Stimulated activated CD4-positive, alpha-beta T cell treated with anti-CD3 and anti-CD28 coated beads, Interleukin-1b, Interleukin-23, amount 100 ng/mL, for 24 hours (primary cell): ENCODE measurements around the gene NAXD.
"Not testable (repeated sequence)": the region's sequence is repeated elsewhere in the genome, so short reads cannot be mapped to it uniquely, and the experiment has no call there.

Experiments used
- DNase-seq, 4 experiments: peaks; one replicate each; pipeline ENCODE4 v3.0.0-alpha.2; 2020; ENCODE audit warnings: low read depth in 4 of 4, low spot score in 1 of 4

NAXD gene

GRCh38 chr13:110662777-110663443 is 47.6 kb downstream of the NAXD start:
- no peak for DNase-seq

DNA sequence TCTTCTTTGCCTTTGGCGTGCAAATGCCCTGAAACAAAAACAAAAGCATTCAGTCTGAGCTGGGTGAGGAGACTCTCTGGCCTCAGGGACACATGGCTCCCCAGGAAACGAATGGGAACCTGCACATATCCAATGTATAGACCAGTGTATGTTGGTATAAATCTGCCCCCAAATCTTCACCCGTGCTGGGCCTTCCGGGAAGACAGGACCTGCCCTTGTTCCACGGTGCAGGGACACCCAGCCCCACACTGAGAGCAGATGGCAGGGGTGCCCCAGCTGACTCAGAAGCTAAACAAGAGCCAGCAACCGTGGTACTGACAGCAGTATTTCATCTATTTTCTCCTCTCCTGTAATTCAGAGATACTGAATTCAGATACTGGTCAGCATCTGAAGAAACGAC is 48.1 kb downstream of the NAXD start:
- DNase-seq = no peak

DNA sequence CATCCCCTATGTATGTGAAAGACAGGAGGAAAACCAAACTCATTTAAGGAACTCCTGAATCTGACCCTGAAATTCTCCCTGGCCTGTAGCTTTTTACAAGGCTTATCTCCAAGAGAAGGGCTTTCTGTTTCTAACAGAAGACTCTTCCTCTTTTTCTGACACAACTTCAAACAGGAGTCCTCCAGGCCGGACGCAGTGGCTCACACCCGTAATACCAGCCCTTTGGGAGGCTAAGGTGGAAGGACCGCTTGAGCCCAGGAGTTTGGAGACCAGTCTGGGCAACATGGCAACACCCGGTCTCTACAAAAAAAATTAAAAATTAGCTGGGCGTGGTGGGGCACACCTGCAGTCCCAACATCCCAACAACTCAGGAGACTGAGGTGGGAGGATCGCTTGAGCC is 48.7 kb downstream of the NAXD start:
- no peak for DNase-seq

DNA sequence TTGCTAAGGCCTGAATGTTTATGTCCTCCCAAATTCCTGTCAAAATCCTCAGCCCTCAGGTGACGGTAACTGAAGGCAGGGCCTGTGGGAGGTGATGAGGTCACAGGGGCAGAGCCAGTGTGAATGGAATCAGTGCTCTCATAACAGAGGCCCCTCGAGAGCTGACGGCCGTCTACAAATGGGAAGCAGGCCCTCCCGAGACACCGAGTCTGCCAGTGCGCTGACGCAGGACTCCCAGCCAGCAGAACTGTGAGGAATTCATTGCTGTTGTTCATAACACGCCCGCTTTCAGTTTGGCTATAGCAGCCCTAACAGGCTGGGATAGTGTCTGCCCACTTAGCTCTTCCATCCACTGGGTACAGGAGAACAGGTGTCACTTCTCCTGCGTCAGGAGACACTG is 49.3 kb downstream of the NAXD start:
- no peak for DNase-seq

GRCh38 chr13:110665491-110666254 is 50.3 kb downstream of the NAXD start:
- no peak for DNase-seq

DNA sequence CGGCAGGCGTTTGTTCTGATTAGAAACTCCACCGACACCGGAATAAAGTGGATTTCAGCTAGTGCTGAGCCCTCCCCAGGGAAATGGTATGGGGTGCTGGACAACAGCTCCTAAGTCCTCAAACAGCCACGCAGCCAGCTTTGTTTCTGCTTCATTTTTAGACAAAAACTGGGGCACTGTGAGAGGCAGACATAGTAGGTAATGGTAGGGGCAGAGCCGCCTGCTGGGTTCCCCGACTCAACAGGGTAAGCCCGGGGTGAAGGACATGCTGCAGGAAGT is 50.8 kb downstream of the NAXD start:
- no peak for DNase-seq

- no peak for DNase-seq
Observed at GRCh38 chr13:110669036-110669435, 53.7 kb downstream of the NAXD start.

DNA sequence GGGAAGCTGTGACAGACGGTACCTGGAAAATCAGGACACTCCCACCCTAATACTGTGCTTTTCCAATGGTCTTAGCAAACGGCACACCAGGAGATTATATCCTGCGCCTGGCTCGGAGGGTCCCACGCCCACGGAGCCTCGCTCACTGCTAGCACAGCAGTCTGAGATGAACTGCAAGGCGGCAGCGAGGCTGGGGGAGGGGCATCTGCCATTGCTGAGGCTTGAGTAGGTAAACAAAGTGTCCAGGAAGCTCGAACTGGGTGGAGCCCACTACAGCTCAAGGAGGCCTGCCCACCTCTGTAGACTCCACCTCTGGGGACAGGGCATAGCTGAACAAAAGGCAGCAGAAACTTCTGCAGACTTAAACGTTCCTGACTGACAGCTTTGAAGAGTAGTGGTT is 54.5 kb downstream of the NAXD start:
- not testable (repeated sequence) for DNase-seq

- DNase-seq = peak in 1 of 4 experiments; percentile 21
Observed at GRCh38 chr13:110676595-110677587, 61.5 kb downstream of the NAXD start.

DNA sequence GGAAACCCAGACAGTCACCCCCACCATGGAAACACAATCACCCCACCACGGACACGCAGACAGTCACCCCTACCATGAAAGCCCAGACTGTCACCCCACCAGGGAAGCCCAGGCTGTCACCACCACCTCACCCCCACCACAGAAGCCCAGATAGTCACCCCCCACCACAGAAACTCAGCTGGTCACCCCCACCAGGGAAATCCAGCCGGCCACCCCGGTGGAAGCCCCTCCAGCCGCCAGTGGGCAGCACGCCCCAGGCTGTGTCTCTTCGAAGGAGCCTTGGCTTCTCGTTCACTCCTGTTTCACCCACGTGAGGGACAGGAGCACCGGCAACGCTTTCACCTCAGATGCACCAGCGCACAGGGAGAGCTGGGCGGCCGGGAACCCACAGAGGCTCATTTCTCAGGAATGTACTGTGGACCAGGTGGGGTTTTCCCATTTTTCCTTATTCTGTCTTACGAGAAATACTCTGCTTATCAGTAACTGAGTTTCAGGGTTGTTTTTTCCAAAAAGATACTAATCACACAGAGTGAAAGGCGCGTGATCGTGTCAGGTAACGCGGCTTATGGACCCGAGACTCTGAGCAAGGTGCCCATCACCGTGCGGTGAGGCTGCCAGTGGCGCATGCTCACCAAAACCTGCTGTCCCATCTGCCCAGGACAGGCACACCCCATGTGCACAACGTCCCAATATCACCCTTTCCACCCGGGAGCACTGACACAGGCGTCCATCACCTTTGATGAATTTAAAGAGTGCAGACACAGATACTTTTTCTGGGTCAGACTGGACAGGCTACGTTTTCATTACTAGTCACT is 62.6 kb downstream of the NAXD start:
- no peak for DNase-seq

- DNase-seq = no peak
Observed at GRCh38 chr13:110680852-110681251, 65.5 kb downstream of the NAXD start.

DNA sequence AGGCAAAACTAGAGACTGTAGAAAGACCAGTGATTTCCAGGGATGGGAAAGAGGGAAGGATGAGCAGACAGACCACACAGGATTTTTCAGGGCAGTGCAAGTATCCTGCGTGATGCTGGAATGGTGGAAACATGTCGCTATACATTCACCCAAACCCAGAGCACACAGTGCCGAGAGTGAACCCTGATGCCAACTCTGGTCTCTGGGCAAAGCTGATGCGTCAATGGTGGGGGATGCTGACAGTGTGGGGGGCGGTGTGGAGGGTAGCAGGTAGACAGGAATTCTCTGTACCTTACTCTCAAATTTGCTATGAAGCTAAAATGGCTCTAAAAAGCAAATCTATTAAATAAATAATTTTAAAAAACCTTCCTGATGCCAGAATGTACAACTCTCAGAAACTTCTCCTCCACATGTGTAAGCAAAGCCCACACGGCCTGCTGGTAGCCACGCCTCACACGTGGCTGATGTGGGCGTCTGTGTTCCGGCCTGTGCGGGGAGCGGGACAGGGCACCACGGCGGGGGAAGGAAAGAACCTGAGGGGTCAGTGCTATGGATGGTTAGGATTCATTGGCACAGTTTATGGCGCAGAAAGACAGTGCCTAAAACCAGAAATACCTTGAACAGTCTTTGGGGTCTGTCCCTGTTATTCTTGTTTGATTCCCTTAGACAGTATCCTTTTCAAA is 66.7 kb downstream of the NAXD start:
- DNase-seq = no peak

GRCh38 chr13:110682746-110683145 is 67.4 kb downstream of the NAXD start:
- no peak for DNase-seq

GRCh38 chr13:110683203-110683883 is 68.0 kb downstream of the NAXD start:
- no peak for DNase-seq

DNA sequence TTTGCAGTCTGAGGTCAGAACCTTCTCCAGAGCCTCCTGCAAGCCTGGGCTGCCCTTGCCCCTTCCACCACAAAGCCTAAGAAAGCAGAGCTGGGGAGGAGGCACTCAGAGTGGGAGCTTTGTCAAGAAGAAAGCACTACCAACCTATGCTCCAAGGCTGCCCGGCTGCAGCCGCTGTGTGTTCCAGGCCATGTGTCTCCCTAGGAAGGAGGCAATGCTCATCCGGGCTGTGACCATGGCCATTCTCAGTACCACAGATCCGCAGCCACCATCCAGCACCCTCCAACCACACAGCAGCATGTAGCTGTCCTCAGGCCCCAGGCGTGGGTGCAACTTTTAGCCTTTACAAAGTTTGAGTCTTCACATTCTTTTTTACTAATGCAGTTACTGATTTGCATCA is 68.6 kb downstream of the NAXD start:
- DNase-seq = no peak

GRCh38 chr13:110684388-110685056 is 69.2 kb downstream of the NAXD start:
- no peak for DNase-seq

DNA sequence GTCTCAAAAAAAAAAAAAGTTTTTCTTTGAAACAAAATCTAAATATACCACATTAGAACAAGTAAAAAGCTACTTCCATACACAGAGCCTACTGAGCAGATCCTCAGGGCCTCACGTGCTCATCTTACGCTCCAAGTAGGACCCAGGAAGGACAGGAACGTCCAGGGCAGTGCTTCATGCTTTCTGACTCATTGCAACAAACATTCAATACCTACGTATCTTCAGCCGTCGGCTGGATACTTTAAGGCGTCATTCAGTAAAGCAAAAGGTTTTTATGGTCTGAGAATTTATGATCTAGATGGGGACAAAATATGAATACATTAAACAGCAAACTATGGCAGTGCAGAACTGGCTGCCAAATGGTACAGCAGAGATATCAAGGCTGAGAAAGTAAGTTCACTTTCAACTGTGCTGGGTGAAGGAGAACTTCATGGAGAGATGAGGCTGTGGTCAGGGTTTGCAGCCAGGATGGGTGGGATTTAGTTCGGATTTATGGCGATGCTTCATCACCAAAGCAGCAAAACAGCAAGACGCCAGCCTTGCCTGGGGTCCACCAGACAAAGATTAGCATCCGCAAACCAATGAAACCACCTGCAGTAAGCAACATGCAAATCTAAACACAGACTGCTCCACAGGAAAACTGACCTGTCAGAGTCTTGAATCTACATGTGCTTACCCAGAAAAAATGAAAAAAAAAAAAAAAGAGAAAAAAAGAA is 70.1 kb downstream of the NAXD start:
- DNase-seq = no peak

DNA sequence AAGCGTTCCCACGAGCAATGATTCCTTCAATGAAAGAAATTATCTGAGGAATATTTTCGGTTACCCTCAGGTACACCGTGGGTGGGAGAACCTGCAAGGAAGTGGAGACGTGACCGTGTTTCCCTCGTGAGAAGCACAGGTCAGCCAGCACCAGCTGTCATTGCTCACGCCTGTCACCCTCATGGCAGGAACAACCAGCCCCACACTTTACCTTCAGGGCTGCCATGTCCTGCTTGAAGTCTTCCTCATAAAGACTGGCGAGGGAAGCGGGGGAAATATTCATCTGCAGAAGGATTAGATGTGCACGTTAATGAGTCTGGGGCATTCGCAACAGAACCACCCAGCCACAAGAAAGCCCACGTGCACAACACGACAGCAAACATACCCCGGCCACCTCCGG is 72.4 kb downstream of the NAXD start:
- no peak for DNase-seq

DNA sequence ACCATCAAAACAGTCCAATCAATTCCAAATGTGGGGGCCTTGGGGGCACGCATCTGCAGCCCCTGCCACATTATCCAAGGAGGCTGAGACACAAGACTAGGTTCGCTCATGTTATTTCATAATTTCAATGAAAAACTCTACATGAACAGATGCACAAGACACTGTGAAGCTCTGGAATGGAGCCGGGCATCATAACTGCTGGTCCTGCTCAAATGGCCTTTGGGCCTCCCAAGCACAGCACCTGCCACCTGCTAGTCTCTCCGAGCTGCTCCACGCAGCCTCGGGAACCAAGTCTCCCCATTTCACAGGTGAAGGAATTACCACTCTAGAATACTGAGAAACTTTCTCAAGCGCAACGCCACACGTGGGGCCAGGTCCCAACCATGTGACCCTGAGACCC is 73.7 kb downstream of the NAXD start:
- no peak for DNase-seq
